Lung (tissue), 12 donors: ENCODE measurements around the gene ADRA2B. TPM values are rescaled to one million over a fixed set of nuclear protein-coding genes. Genes with fewer than 3 reads are reported as not detected.
A peak's percentile ranks its signal among the peaks of the same experiment; 100 is the strongest.

Experiments used
- ATAC-seq: fragments of 200-7000 bp; cut with Tn5 transposase; one replicate; pipeline ENCODE4 v1.9.1; 2020; ENCODE audit warnings: moderate number of reproducible peaks; ENCODE audit not compliant: insufficient read depth, low FRiP score
- DNase-seq, 3 donors: peaks; one replicate each; pipeline ENCODE4 v3.0.0-alpha.2; 2013 to 2017
- H3K27ac ChIP-seq, 2 donors: one replicate each; pipeline ENCODE4 v1.5.1; 2013; ENCODE audit warnings: mild to moderate bottlenecking in 2 of 2, moderate library complexity in 2 of 2, control low read depth in 1 of 2, inconsistent platforms in 1 of 2, low read depth in 1 of 2, low read length in 1 of 2
- H3K27me3 ChIP-seq, 3 donors: one replicate each; pipeline ENCODE4 v1.5.1; 2013; ENCODE audit warnings: low read length in 2 of 3; ENCODE audit not compliant: control insufficient read depth in 3 of 3, insufficient read depth in 3 of 3
- H3K36me3 ChIP-seq, 4 donors: one replicate each; pipeline ENCODE4 v1.5.1; 2013; ENCODE audit warnings: low read length in 4 of 4, mild to moderate bottlenecking in 1 of 4, moderate library complexity in 1 of 4; ENCODE audit not compliant: control insufficient read depth in 4 of 4, insufficient read depth in 4 of 4
- H3K4me1 ChIP-seq, 5 donors: one replicate each; pipeline ENCODE4 v1.5.1; 2013; ENCODE audit warnings: low read length in 5 of 5, mild to moderate bottlenecking in 2 of 5, moderate library complexity in 1 of 5; ENCODE audit not compliant: control insufficient read depth in 5 of 5, insufficient read depth in 5 of 5
- H3K4me3 ChIP-seq: one replicate; pipeline ENCODE4 v1.5.1; 2013; ENCODE audit warnings: mild to moderate bottlenecking, control low read depth, moderate library complexity
- H3K9ac ChIP-seq, 2 donors: one replicate each; pipeline ENCODE4 v1.5.1; 2013; ENCODE audit warnings: low read length in 2 of 2, control low read depth in 1 of 2; ENCODE audit not compliant: insufficient read depth in 1 of 2
- H3K9me3 ChIP-seq, 4 donors: one replicate each; pipeline ENCODE4 v1.5.1; 2013; ENCODE audit warnings: low read length in 3 of 4, mild to moderate bottlenecking in 1 of 4, moderate library complexity in 1 of 4; ENCODE audit not compliant: control insufficient read depth in 4 of 4, insufficient read depth in 3 of 4
- CTCF ChIP-seq: IDR thresholded peaks from 2 replicates; pipeline ENCODE4 v1.5.1; 2012; ENCODE audit warnings: mild to moderate bottlenecking; ENCODE audit errors: control extremely low read depth, extremely low read depth
- WGBS, 2 donors: extraction: QIAGEN DNeasy Blood & Tissue Kit; methylation state at CpG; one replicate each; pipeline ENCODE4 v1.1.7; 2013; 5-methylcytosine and 5-hydroxymethylcytosine counted together
- polyA plus RNA-seq, 2 donors: library from polyadenylated mRNA; stranded (reverse); fragments of 200-250 nt; gene quantifications; one replicate each; pipeline ENCODE4 v1.2.1, GENCODE V29; 2013
- total RNA-seq, 2 donors: library from RNA; depleted of rRNA in 1 of 2; stranded (reverse); fragments of >200 nt in 1 of 2; gene quantifications; one replicate each; pipeline ENCODE4 v1.2.1, GENCODE V29; 2014 to 2021
- donor health status: control.
- donor health status: control.
- donor health status: Bipolar disorder and iron deficiency.
- donor health status: healthy.
- donor health status: DM: yes; HTN: yes; CAD: no.

ADRA2B gene
- total and polyA plus RNA-seq, 4 donors, result 0.21 to 0.88 (median 0.28) TPM

GRCh38 chr2:96110621-96111256 lies 5.6 kb downstream of the ADRA2B start:
- no peaks in the 10 kb centered on the region for H3K36me3 ChIP-seq
- H3K9me3 ChIP-seq, result peaks cover 0 to 3% (median 0%) of the 10 kb centered on the region in 4 donors
- ATAC-seq, result no peak
- no peak overlapping the region for H3K4me3 ChIP-seq
- H3K4me1 ChIP-seq, result peaks cover 0 to 12% (median 6%) of the 10 kb centered on the region in 5 donors
- DNase-seq, result no peak
- H3K9ac ChIP-seq, result no peak overlapping the region
- no peak overlapping the region for H3K27ac ChIP-seq
- no peak for TF ChIP-seq CTCF
- 84 to 85% methylated on average over 13 of the region's 13 CpGs for WGBS, 2 donors
- H3K27me3 ChIP-seq, result peaks cover 0 to 8% (median 0%) of the 10 kb centered on the region in 3 donors

- 95 to 96% methylated on average over 2 to 3 of the region's 3 CpGs for WGBS, 2 donors
- no peak for ATAC-seq
These were observed 6.3 kb downstream of the ADRA2B start for GRCh38 chr2:96109931-96110511.

GRCh38 chr2:96109361-96109680 lies 7.0 kb downstream of the ADRA2B start:
- Histone ChIP-seq H3K9ac (no peak overlapping the region), H3K4me1 (peaks cover 0 to 12% (median 6%) of the 10 kb centered on the region in 5 donors), H3K4me3 (no peak overlapping the region), H3K27me3 (peaks cover 0 to 2% (median 0%) of the 10 kb centered on the region in 3 donors), H3K27ac (peak overlapping the region in 1 of 2 donors; percentile 7), H3K9me3 (peaks cover 0 to 11% (median 3%) of the 10 kb centered on the region in 4 donors), H3K36me3 (no peaks in the 10 kb centered on the region)
- no peak for ATAC-seq
- DNase-seq, result no peak
- WGBS, 2 donors, result 62 to 80% methylated on average over 3 of the region's 3 CpGs
- TF ChIP-seq CTCF, result no peak

More at GRCh38 chr2:96109931-96110511, 6.3 kb downstream of the ADRA2B start:
- no peak for DNase-seq
- H3K36me3 ChIP-seq, result no peaks in the 10 kb centered on the region
- H3K27me3 ChIP-seq, result peaks cover 0 to 2% (median 0%) of the 10 kb centered on the region in 3 donors
- no peak for TF ChIP-seq CTCF
- peaks cover 0 to 12% (median 6%) of the 10 kb centered on the region in 5 donors for H3K4me1 ChIP-seq
- no peak overlapping the region for H3K9ac ChIP-seq
- no peak overlapping the region for H3K27ac ChIP-seq
- no peak overlapping the region for H3K4me3 ChIP-seq
- H3K9me3 ChIP-seq, result peaks cover 0 to 10% (median 3%) of the 10 kb centered on the region in 4 donors
